ENCODE measurements around the gene HPN. TPM values are rescaled to one million over a fixed set of nuclear protein-coding genes. Genes with fewer than 3 reads are reported as not detected.

HPN gene
- total and polyA plus RNA-seq, 2 of the 13 experiments (the other 11 are each of a cell fraction or from before 2014, with no cell fraction given), result 46.7 to 261 TPM

DNA sequence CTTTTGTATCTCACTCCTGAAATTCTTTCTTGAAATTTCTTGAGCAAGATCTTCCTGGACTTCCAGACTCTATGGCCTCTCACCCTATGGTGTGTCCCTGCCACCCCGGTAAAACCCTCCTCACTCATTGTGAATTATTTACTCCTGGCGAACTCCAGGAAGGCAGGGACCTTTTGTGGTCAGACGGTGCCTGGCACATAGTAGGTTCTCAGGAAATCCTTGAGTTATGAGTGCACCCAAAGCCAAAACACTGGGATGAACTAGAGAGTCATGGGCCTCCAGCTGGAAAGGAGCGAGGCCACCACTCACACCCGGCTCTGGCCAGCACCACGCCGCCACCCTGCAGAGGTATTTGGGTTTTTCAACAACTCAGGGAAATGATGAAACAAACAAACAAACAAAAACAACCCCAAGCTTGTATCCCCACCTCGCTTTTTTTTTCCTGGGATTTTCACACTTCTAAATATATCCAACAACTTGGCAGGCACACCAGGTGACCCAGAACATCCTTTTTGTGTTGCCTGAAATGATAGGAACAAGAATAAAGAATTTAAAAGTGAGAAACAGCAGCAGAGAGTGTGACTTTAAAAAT is 11.2 kb downstream of the HPN start (continued):
- TF ChIP-seq ATRX (CRISPR knock-in tag; IDR thresholded peaks at IDR 0.05; ENCODE audit: borderline replicate concordance) (no peak), TBL1XR1 (IDR thresholded peaks at IDR 0.05; ENCODE audit: borderline replicate concordance, low read length, partially characterized antibody) (no peak), CAMTA2 (CRISPR knock-in tag; IDR thresholded peaks at IDR 0.05; ENCODE audit: borderline replicate concordance) (no peak)
- TF ChIP-seq, protein P1, sequence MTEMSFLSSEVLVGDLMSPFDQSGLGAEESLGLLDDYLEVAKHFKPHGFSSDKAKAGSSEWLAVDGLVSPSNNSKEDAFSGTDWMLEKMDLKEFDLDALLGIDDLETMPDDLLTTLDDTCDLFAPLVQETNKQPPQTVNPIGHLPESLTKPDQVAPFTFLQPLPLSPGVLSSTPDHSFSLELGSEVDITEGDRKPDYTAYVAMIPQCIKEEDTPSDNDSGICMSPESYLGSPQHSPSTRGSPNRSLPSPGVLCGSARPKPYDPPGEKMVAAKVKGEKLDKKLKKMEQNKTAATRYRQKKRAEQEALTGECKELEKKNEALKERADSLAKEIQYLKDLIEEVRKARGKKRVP (CRISPR knock-in tag; IDR thresholded peaks at IDR 0.05), result no peak

DNA sequence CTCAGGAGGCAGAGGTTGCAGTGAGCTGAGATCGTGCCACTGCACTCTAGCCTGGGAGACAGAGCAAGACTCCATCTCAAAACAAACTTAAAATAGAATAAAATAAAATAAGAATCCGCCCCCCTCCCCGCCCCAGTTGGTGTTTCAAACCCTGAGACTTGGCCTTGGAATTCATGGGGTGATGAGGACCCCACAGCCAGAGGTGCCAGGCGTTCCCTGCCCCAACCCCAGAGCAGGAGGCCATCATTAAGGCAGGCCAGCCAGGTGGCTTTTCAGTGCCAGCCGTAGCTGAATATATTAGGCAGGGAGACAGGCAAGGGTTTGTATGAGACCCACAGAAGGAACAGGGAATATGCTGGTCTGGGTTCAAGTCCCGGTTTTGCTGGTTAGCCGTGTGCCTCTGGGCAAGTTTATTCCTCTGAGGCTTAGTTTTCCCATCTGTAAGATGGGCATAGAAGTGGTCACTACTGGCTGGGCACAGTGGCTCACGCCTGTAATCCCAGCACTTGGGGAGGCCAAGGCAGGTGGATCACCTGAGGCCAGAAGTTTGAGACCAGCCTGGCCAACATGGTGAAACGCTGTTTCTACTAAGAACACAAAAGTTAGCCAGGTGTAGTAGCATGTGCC is 12.3 kb downstream of the HPN start:
- Histone ChIP-seq H4K20me1 (ENCODE audit: insufficient read depth, low read length) (peaks cover 43% of the 10 kb centered on the region; the same call in 1 of the 2 replicates), H3K9me3 (ENCODE audit: low read length) (no peaks in the 10 kb centered on the region), H3K27me3 (ENCODE audit: control insufficient read depth in 1 of 2, insufficient read depth in 2 of 2, low read length in 2 of 2) (no peaks in the 10 kb centered on the region), H3K4me3 (replicated peaks in 1 of 3; ENCODE audit: insufficient read depth in 1 of 3, low read depth in 2 of 3, low read length in 3 of 3) (no peak overlapping the region), H2AFZ (ENCODE audit: low read length) (no peak overlapping the region), H3K27ac (ENCODE audit: extremely low read length, insufficient read depth, low read length) (no peak overlapping the region), H3K36me3 (replicated peaks in 1 of 2; ENCODE audit: control insufficient read depth in 1 of 2, insufficient read depth in 2 of 2, low read length in 2 of 2) (peaks cover 22 to 45% of the 10 kb centered on the region in 2 experiments; a peak in 4 of 5 replicates), H3K9ac (ENCODE audit: insufficient read depth, low read depth, low read length) (no peak overlapping the region), H3K4me1 (ENCODE audit: insufficient read depth, low read length) (no peaks in the 10 kb centered on the region), H3K79me2 (ENCODE audit: insufficient read depth, low read length) (peaks cover under 1% of the 10 kb centered on the region), H3K4me2 (ENCODE audit: low read depth, low read length) (no peak overlapping the region)
- no peak for DNase-seq (ENCODE audit: low spot score)
- TF ChIP-seq SOX6 (IDR thresholded peaks at IDR 0.05) (no peak), SOX6 (CRISPR knock-in tag; IDR thresholded peaks at IDR 0.05) (no peak), AGO2 (optimal IDR thresholded peaks at IDR 0.05; ENCODE audit: low read depth, low read length) (peak; percentile 54), ZNF629 (CRISPR knock-in tag; conservative IDR thresholded peaks at IDR 0.05) (peak; percentile 77), PRDM15 (CRISPR knock-in tag; IDR thresholded peaks at IDR 0.05) (no peak), ZMYM3 (CRISPR knock-in tag; IDR thresholded peaks at IDR 0.05) (0 out of 2 replicates have a peak, but pooled peaks have one; percentile 39), ZNF772 (CRISPR knock-in tag; IDR thresholded peaks at IDR 0.05) (no peak), ZNF570 (CRISPR knock-in tag; IDR thresholded peaks at IDR 0.05; ENCODE audit: borderline replicate concordance) (no peak)
- TF ChIP-seq, protein P2, sequence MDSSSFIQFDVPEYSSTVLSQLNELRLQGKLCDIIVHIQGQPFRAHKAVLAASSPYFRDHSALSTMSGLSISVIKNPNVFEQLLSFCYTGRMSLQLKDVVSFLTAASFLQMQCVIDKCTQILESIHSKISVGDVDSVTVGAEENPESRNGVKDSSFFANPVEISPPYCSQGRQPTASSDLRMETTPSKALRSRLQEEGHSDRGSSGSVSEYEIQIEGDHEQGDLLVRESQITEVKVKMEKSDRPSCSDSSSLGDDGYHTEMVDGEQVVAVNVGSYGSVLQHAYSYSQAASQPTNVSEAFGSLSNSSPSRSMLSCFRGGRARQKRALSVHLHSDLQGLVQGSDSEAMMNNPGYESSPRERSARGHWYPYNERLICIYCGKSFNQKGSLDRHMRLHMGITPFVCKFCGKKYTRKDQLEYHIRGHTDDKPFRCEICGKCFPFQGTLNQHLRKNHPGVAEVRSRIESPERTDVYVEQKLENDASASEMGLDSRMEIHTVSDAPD (CRISPR knock-in tag; IDR thresholded peaks at IDR 0.05), result no peak
- ATAC-seq, result no peak
- no peak for FAIRE-seq
- in situ Hi-C loops (cut with HindIII; ENCODE audit: extremely low pct_ligation_motif_present, low pct_unique_long_range_greater_than_20kb), result no loop called here
- 93% methylated on average over 7 of the region's 9 CpGs for WGBS (ENCODE audit: low lambda C conversion rate)
- ChIA-PET POLR2A (interaction anchor here (0.7 to 3.2 kb wide), 2 partner anchors 11 to 591 kb away, joined by 3 to 8 read pairs; partner anchors contain the start of gene HPN), CTCF (ENCODE audit: low intra/inter-chr PET ratio, low total read pairs) (no interaction called here)
- intact Hi-C loops (cut with micrococcal nuclease; ENCODE audit: unreplicated experiment), result no loop called here
- no TSS peak for BruUV-seq (replicated peaks)
